ENCODE data around the gene ALDH4A1.
A peak's percentile ranks its signal among the peaks of the same experiment; 100 is the strongest.

ALDH4A1 gene

GRCh38 chr1:18922848-18923755, 20.7 kb upstream of the ALDH4A1 start:
- DNase-seq (ENCODE audit: low read depth): no peak

GRCh38 chr1:18922319-18922726, 20.0 kb upstream of the ALDH4A1 start:
- no peak for DNase-seq (ENCODE audit: low read depth)

- DNase-seq (ENCODE audit: low read depth): no peak
These were observed 19.3 kb upstream of the ALDH4A1 start for GRCh38 chr1:18921516-18922251.

- no peak for DNase-seq (ENCODE audit: low read depth)
These were observed 18.6 kb upstream of the ALDH4A1 start for GRCh38 chr1:18920931-18921330.

- DNase-seq (ENCODE audit: low read depth): no peak
These were observed 17.6 kb upstream of the ALDH4A1 start for GRCh38 chr1:18919956-18920355.

GRCh38 chr1:18919197-18919905, 17.0 kb upstream of the ALDH4A1 start:
- no peak for DNase-seq (ENCODE audit: low read depth)

- DNase-seq (ENCODE audit: low read depth): no peak
These were observed 16.1 kb upstream of the ALDH4A1 start for GRCh38 chr1:18918417-18918816.

- DNase-seq (ENCODE audit: low read depth): no peak
These were observed 14.9 kb upstream of the ALDH4A1 start for GRCh38 chr1:18917071-18917799.

GRCh38 chr1:18915341-18915740, 13.0 kb upstream of the ALDH4A1 start:
- DNase-seq (ENCODE audit: low read depth): no peak

- peak; percentile 34 for DNase-seq (ENCODE audit: low read depth)
These were observed 10.9 kb upstream of the ALDH4A1 start for GRCh38 chr1:18913065-18913835.

GRCh38 chr1:18912550-18912949, 10.2 kb upstream of the ALDH4A1 start:
- DNase-seq (ENCODE audit: low read depth): no peak

- no peak for DNase-seq (ENCODE audit: low read depth)
These were observed 6.8 kb upstream of the ALDH4A1 start for GRCh38 chr1:18908911-18909771.

GRCh38 chr1:18907917-18908845, 5.8 kb upstream of the ALDH4A1 start:
- no peak for DNase-seq (ENCODE audit: low read depth)

- DNase-seq (ENCODE audit: low read depth): peak; percentile 29
These were observed 4.9 kb upstream of the ALDH4A1 start for GRCh38 chr1:18907021-18907916.

- DNase-seq (ENCODE audit: low read depth): no peak
These were observed 969 bp upstream of the ALDH4A1 start for GRCh38 chr1:18903291-18903756.

GRCh38 chr1:18901952-18902522, 318 bp downstream of the ALDH4A1 start:
- DNase-seq (ENCODE audit: low read depth): no peak

GRCh38 chr1:18901147-18901951, 1.0 kb downstream of the ALDH4A1 start:
- DNase-seq (ENCODE audit: low read depth): no peak

Measured in T-helper 22 cell (primary cell).